ENCODE results near the gene ZBTB7C.

- TF ChIP-seq SP1 (IDR thresholded peaks at IDR 0.05) (no peak), FOXK2 (IDR thresholded peaks at IDR 0.05) (no peak), ELF4 (IDR thresholded peaks at IDR 0.05) (no peak), FOXM1 (IDR thresholded peaks at IDR 0.05; ENCODE audit: borderline replicate concordance) (no peak), BHLHE40 (IDR thresholded peaks at IDR 0.05; ENCODE audit: borderline replicate concordance) (no peak)
Measured at GRCh38 chr18:47987388-47987699, 421.8 kb downstream of the ZBTB7C start.
